ENCODE results near the gene XIRP2. TPM values are rescaled to one million over a fixed set of nuclear protein-coding genes. Genes with fewer than 3 reads are reported as not detected.

XIRP2 gene
- total and polyA plus RNA-seq, 2 of the 8 experiments (the other 6 are each of a cell fraction or from before 2014, with no cell fraction given) = 0.11 TPM; not detected in 1

GRCh38 chr2:167100506-167100905, 212.2 kb downstream of the XIRP2 start:
- 89% methylated on average over 2 of the region's 2 CpGs; no CpG with 5 or more reads in 1 of the 2 experiments for WGBS, 2 experiments (ENCODE audit: extremely low coverage in 1 of 2, insufficient coverage in 1 of 2, insufficient read length in 1 of 2, insufficient replicate concordance in 2 of 2, low coverage in 1 of 2, low lambda C conversion rate in 2 of 2, missing lambda C conversion rate in 1 of 2)
- FAIRE-seq (peak; percentile 24), DNase-seq (ENCODE audit: low read depth in 1 of 2, low spot score in 2 of 2) (no peak)
- Histone ChIP-seq H3K4me1 (replicated peaks in 1 of 4; ENCODE audit: control insufficient read depth in 3 of 4, insufficient read depth in 4 of 4, low read length in 3 of 4) (no peaks in the 10 kb centered on the region), H3K9ac (replicated peaks in 1 of 4; ENCODE audit: extremely low read depth in 1 of 4, low read depth in 3 of 4, low read length in 3 of 4) (no peak overlapping the region), H2BK12ac (ENCODE audit: low read depth, low read length) (no peak overlapping the region), H3K79me1 (ENCODE audit: low read depth, low read length) (no peaks in the 10 kb centered on the region), H3K23me2 (ENCODE audit: low read depth, low read length) (peaks cover 2% of the 10 kb centered on the region; the same call in 1 of the 2 replicates), H4K20me1 (replicated peaks in 1 of 2; ENCODE audit: control insufficient read depth in 1 of 2, insufficient read depth in 2 of 2, low read length in 2 of 2) (no peaks in the 10 kb centered on the region), H2BK120ac (replicated peaks; ENCODE audit: low read depth, low read length) (no peak overlapping the region), H3K79me2 (ENCODE audit: control insufficient read depth in 1 of 2, insufficient read depth in 2 of 2, low read length in 2 of 2) (no peaks in the 10 kb centered on the region), H3K4ac (replicated peaks; ENCODE audit: insufficient read length, low read depth, low read length) (no peak overlapping the region), H4K5ac (ENCODE audit: insufficient read length, low read depth, low read length) (no peak overlapping the region), H4K8ac (ENCODE audit: extremely low read depth, insufficient read depth, low read length) (no peak overlapping the region), H3K23ac (ENCODE audit: insufficient read length) (no peak overlapping the region), H3K4me3 (ENCODE audit: extremely low read depth in 1 of 4, insufficient read depth in 2 of 4, low read depth in 3 of 4, low read length in 4 of 4) (no peak overlapping the region), H2AFZ (ENCODE audit: low read length) (no peak overlapping the region), H2BK5ac (ENCODE audit: low read depth, low read length) (no peak overlapping the region), H3K27ac (ENCODE audit: low read depth, low read length) (no peak overlapping the region), H3K18ac (ENCODE audit: extremely low read depth, low read length) (no peak overlapping the region), H2BK15ac (ENCODE audit: low read length) (no peak overlapping the region), H2AK5ac (ENCODE audit: low read depth, low read length) (no peak overlapping the region), H3K36me3 (ENCODE audit: control insufficient read depth in 2 of 4, insufficient read depth in 4 of 4, low read length in 3 of 4) (no peaks in the 10 kb centered on the region), H3K14ac (ENCODE audit: insufficient read length) (no peak overlapping the region), H2BK20ac (ENCODE audit: low read length) (no peak overlapping the region), H3K4me2 (ENCODE audit: insufficient read depth in 1 of 2, low read depth in 2 of 2, low read length in 2 of 2) (no peak overlapping the region), H3K27me3 (replicated peaks in 1 of 4; ENCODE audit: control insufficient read depth in 3 of 4, extremely low read depth in 1 of 4, insufficient read depth in 3 of 4, low read length in 3 of 4) (no peaks in the 10 kb centered on the region), H3K9me3 (ENCODE audit: insufficient read depth in 2 of 2, low read depth in 1 of 2, low read length in 1 of 2) (no peaks in the 10 kb centered on the region), H3K56ac (replicated peaks; ENCODE audit: insufficient read length, low read depth, low read length) (no peak overlapping the region), H4K91ac (replicated peaks; ENCODE audit: insufficient read length, low read length) (no peak overlapping the region)
- TF ChIP-seq CTCF (IDR thresholded peaks at IDR 0.05; ENCODE audit: control extremely low read depth in 1 of 3, insufficient read depth in 1 of 3, low read depth in 1 of 3, low read length in 3 of 3) = no peak
- TF ChIP-seq KDM4A (IDR thresholded peaks at IDR 0.05; ENCODE audit: low read depth, low read length, severe bottlenecking) = no peak
- no peak for TF ChIP-seq CHD2 (IDR thresholded peaks at IDR 0.05; ENCODE audit: low read length)
- TF ChIP-seq POLR2AphosphoS5 (IDR thresholded peaks at IDR 0.05; ENCODE audit: low read depth, low read length) = no peak
- TF ChIP-seq CBX5 (IDR thresholded peaks at IDR 0.05; ENCODE audit: low read depth, low read length) = no peak
- no peak for TF ChIP-seq TCF12 (IDR thresholded peaks at IDR 0.05; ENCODE audit: low read depth, low read length)
- TF ChIP-seq RXRA (IDR thresholded peaks at IDR 0.05; ENCODE audit: insufficient read depth, low read depth, low read length) = no peak
- TF ChIP-seq RFX5 (IDR thresholded peaks at IDR 0.05; ENCODE audit: borderline replicate concordance, low read depth, low read length) = no peak
- ChIA-PET POLR2A (ENCODE audit: partially characterized antibody) (no interaction called here), CTCF (ENCODE audit: partially characterized antibody) (interaction anchor here (0.6 to 2.2 kb wide), 2 partner anchors 10 to 70 kb away, joined by 3 to 5 read pairs; no protein-coding TSS in a partner anchor)

Data from H1 (cell line).